Superior temporal gyrus (tissue), 1 donor: ENCODE measurements around the gene RCBTB2.

ENCODE experiments used
- DNase-seq: peaks from one replicate; pipeline ENCODE4 v3.0.0-alpha.2; 2016; ENCODE audit errors: extremely low spot score

RCBTB2 gene

GRCh38 chr13:48449656-48450055, 83.2 kb downstream of the RCBTB2 start:
- no peak for DNase-seq

- DNase-seq: no peak
These were observed 83.8 kb downstream of the RCBTB2 start for GRCh38 chr13:48448959-48449614.

- no peak for DNase-seq
These were observed 84.5 kb downstream of the RCBTB2 start for GRCh38 chr13:48448285-48448958.

GRCh38 chr13:48446464-48446863, 86.4 kb downstream of the RCBTB2 start:
- no peak for DNase-seq

- DNase-seq: no peak
These were observed 89.3 kb downstream of the RCBTB2 start for GRCh38 chr13:48443442-48444208.
